B cell (primary cell): Measurements from ENCODE around the gene DGCR8. TPM values are rescaled to one million over a fixed set of nuclear protein-coding genes. Genes with fewer than 3 reads are reported as not detected.

Source experiments
- ATAC-seq: fragments of 200-7000 bp; cut with Tn5 transposase; one replicate; pipeline ENCODE4 v1.10.0; 2021; ENCODE audit warnings: low read depth, mild to moderate bottlenecking, moderate number of reproducible peaks, moderate library complexity
- CTCF ChIA-PET: fragments of 350-600 bp; sonication (Branson Sonifier 250); formaldehyde crosslinking; loops from one replicate; lab custom pipeline; 2021; ENCODE audit warnings: antibody characterized with exemption, inconsistent platforms; lab: Charles Lee
- POLR2A ChIA-PET: fragments of 350-600 bp; sonication (Branson Sonifier 250); formaldehyde crosslinking; loops from one replicate; lab custom pipeline; 2021; ENCODE audit warnings: antibody characterized with exemption; lab: Charles Lee
- DNase-seq: peaks from one replicate; pipeline ENCODE4 v3.0.0; 2013
- H2AFZ ChIP-seq: 2 replicates; pipeline ENCODE4 v1.6.1; 2012; ENCODE audit warnings: mild to moderate bottlenecking, low read depth, low read length; ENCODE audit not compliant: insufficient read depth, poor library complexity, severe bottlenecking
- H3K27ac ChIP-seq, 2 donors: 1 replicate in 1 of 2; 2 replicates in 1 of 2; pipeline ENCODE4 v1.5.1; 2012 to 2013; ENCODE audit warnings: low read length in 2 of 2, mild to moderate bottlenecking in 2 of 2, moderate library complexity in 1 of 2
- H3K27me3 ChIP-seq, 4 experiments: fragments of 200-600 bp in 1 of 4; sonication (generic) in 1 of 4; replicated peaks in 1 of 4; 1 replicate in 2 of 4; 2 replicates in 2 of 4; pipeline versions ENCODE4 v1.6.1 to v1.7.0; 2013 to 2016; ENCODE audit warnings: low read length in 3 of 4, mild to moderate bottlenecking in 2 of 4, mixed read lengths in 1 of 4, moderate library complexity in 1 of 4; ENCODE audit not compliant: insufficient read depth in 4 of 4, control insufficient read depth in 3 of 4; ENCODE audit errors: control extremely low read depth in 1 of 4
- H3K36me3 ChIP-seq, 2 experiments: replicated peaks in 1 of 2; 1 replicate in 1 of 2; 2 replicates in 1 of 2; pipeline versions ENCODE4 v1.6.1 to v1.7.1; 2013; ENCODE audit warnings: low read length in 1 of 2; ENCODE audit not compliant: insufficient read depth in 2 of 2, control insufficient read depth in 1 of 2; ENCODE audit errors: control extremely low read depth in 1 of 2, extremely low read depth in 1 of 2
- H3K4me1 ChIP-seq, 2 donors: fragments of 200-600 bp in 1 of 2; sonication (generic) in 1 of 2; 1 replicate in 1 of 2; 2 replicates in 1 of 2; pipeline versions ENCODE4 v1.5.1 to v1.6.1; 2013 to 2017; ENCODE audit warnings: low read length in 2 of 2; ENCODE audit not compliant: control insufficient read depth in 2 of 2, insufficient read depth in 2 of 2
- H3K4me2 ChIP-seq: replicated peaks from 2 replicates; pipeline ENCODE3; 2012; ENCODE audit warnings: mild to moderate bottlenecking, low read depth, low read length; ENCODE audit not compliant: poor library complexity, severe bottlenecking
- H3K4me3 ChIP-seq, 5 experiments: fragments of 200-600 bp in 1 of 5; sonication (generic) in 1 of 5; 1 replicate in 3 of 5; 2 replicates in 2 of 5; pipeline versions ENCODE4 v1.5.1 to v1.7.0; 2011 to 2016; ENCODE audit warnings: low read length in 4 of 5, mild to moderate bottlenecking in 4 of 5, low read depth in 2 of 5, control low read depth in 1 of 5, moderate library complexity in 1 of 5; ENCODE audit not compliant: insufficient read depth in 1 of 5; ENCODE audit errors: control extremely low read depth in 1 of 5, extremely low read depth in 1 of 5
- H3K79me2 ChIP-seq: fragments of 200-600 bp; sonication (generic); one replicate; pipeline ENCODE4 v1.6.0; 2016; ENCODE audit warnings: low read length; ENCODE audit not compliant: control insufficient read depth, insufficient read depth
- H3K9ac ChIP-seq: fragments of 200-600 bp; sonication (generic); 2 replicates; pipeline ENCODE4 v1.6.1; 2017; ENCODE audit warnings: mild to moderate bottlenecking, low read length, moderate library complexity
- H3K9me3 ChIP-seq, 3 donors: one replicate each; pipeline versions ENCODE4 v1.6.1 to v1.7.1; 2013; ENCODE audit warnings: low read length in 2 of 3; ENCODE audit not compliant: control insufficient read depth in 2 of 3, insufficient read depth in 1 of 3; ENCODE audit errors: control extremely low read depth in 1 of 3
- H4K20me1 ChIP-seq: 2 replicates; pipeline ENCODE4 v1.6.0; 2012; ENCODE audit warnings: mild to moderate bottlenecking, low read length; ENCODE audit not compliant: insufficient read depth, control insufficient read depth, poor library complexity, severe bottlenecking
- H3K27ac Mint-ChIP-seq: one replicate; pipeline ENCODE4 v1.8.0; 2021; ENCODE audit warnings: mixed read lengths
- H3K27me3 Mint-ChIP-seq: one replicate; pipeline ENCODE4 v1.8.0; 2021; ENCODE audit warnings: mixed read lengths
- H3K4me1 Mint-ChIP-seq: one replicate; pipeline ENCODE4 v1.8.0; 2021; ENCODE audit warnings: mixed read lengths
- H3K4me3 Mint-ChIP-seq: one replicate; pipeline ENCODE4 v1.8.0; 2021; ENCODE audit warnings: mixed read lengths
- H3K9me3 Mint-ChIP-seq: one replicate; pipeline ENCODE4 v1.8.0; 2022; ENCODE audit warnings: mixed read lengths; ENCODE audit not compliant: insufficient read depth
- EZH2 ChIP-seq: IDR thresholded peaks from 2 replicates; pipeline ENCODE4 v1.6.1; 2012; ENCODE audit warnings: borderline replicate concordance, low read depth, mild to moderate bottlenecking, moderate library complexity, low read length; ENCODE audit not compliant: insufficient read depth, poor library complexity, severe bottlenecking
- WGBS: methylation state at CpG from one replicate; pipeline ENCODE4 v1.1.5; 2013; ENCODE audit warnings: missing lambda C conversion rate; ENCODE audit not compliant: insufficient coverage; 5-methylcytosine and 5-hydroxymethylcytosine counted together
- intact Hi-C: fragments of 100-400 bp; cut with micrococcal nuclease; formaldehyde crosslinking; loops from one replicate; pipeline ENCODE4 v1.10.0; 2022
- polyA plus RNA-seq: library from polyadenylated mRNA; depleted of rRNA; stranded (reverse); fragments of >200 nt; gene quantifications from 2 replicates; pipeline ENCODE4 v1.2.3, GENCODE V29; 2012
- total RNA-seq, 2 donors: library from RNA; stranded (reverse); fragments of 120-200 nt in 1 of 2; gene quantifications; 1 replicate in 1 of 2; 2 replicates in 1 of 2; pipeline versions ENCODE4 v1.2.3 to v1.2.4, GENCODE V29; 2013 to 2022
- TF ChIP-seq, protein P1 (sequence below): fragments of 200-600 bp; IDR thresholded peaks from one replicate; pipeline ENCODE4 v1.8.0; 2022; ENCODE audit warnings: antibody characterized with exemption, mild to moderate bottlenecking

The DGCR8 gene
- total and polyA plus RNA-seq, 2 donors (not counting 1 experiment from before 2014, with no cell fraction given) = 19.6 to 43.2 TPM

DNA sequence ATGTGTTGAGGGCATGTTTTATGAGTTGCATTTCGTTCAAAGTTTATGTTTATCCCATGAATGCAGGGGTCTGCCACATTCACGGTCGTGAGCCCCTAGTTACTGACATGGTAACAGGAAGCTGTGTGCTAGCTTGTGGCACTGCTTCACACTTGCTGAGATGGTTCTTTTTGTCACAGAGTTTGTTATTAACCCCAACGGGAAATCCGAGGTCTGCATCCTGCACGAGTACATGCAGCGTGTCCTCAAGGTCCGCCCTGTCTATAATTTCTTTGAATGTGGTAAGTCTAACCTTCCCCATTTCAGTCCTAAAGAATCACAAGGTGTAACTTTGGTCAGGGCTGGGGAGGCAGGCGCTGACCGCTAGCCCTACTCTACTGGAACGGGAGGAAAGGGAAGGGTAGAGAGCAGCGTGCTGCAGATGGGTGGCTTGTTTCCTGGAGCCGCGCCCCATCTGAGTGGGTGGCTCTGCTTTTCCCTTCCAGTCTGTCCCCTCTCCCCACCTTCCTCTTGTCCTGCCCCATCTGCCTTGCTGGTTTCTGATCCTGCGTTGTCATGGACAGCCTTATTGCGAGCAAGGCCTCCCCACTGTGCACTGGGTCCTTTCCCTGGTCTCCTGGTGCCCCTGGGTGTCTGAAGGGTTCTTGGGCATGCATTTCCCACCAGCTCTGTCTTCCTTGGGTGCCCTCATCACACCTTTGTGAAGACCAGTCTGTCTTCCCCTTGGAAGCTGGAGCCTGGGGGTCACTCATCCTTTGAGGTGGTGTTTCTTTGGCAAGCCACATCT, 11.8 kb downstream of the DGCR8 start:
- Mint-ChIP-seq H3K9me3 (no peaks in the 10 kb centered on the region), H3K27me3 (no peaks in the 10 kb centered on the region), H3K4me3 (no peak overlapping the region), H3K4me1 (no peaks in the 10 kb centered on the region), H3K27ac (no peak overlapping the region)
- Histone ChIP-seq H2AFZ (no peak overlapping the region), H3K36me3 (peaks cover 4 to 76% of the 10 kb centered on the region in 2 experiments), H3K4me2 (no peak overlapping the region), H3K9ac (no peak overlapping the region), H4K20me1 (no peaks in the 10 kb centered on the region), H3K79me2 (peaks cover 3% of the 10 kb centered on the region), H3K4me1 (no peaks in the 10 kb centered on the region), H3K27ac (no peak overlapping the region), H3K9me3 (no peaks in the 10 kb centered on the region), H3K4me3 (no peak overlapping the region), H3K27me3 (no peaks in the 10 kb centered on the region)
- ATAC-seq = no peak
- DNase-seq = no peak
- CTCF ChIA-PET = no interaction called here
- TF ChIP-seq EZH2 = no peak
- TF ChIP-seq, protein P1, sequence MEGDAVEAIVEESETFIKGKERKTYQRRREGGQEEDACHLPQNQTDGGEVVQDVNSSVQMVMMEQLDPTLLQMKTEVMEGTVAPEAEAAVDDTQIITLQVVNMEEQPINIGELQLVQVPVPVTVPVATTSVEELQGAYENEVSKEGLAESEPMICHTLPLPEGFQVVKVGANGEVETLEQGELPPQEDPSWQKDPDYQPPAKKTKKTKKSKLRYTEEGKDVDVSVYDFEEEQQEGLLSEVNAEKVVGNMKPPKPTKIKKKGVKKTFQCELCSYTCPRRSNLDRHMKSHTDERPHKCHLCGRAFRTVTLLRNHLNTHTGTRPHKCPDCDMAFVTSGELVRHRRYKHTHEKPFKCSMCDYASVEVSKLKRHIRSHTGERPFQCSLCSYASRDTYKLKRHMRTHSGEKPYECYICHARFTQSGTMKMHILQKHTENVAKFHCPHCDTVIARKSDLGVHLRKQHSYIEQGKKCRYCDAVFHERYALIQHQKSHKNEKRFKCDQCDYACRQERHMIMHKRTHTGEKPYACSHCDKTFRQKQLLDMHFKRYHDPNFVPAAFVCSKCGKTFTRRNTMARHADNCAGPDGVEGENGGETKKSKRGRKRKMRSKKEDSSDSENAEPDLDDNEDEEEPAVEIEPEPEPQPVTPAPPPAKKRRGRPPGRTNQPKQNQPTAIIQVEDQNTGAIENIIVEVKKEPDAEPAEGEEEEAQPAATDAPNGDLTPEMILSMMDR = no peak
- intact Hi-C loops = no loop called here
- WGBS = 98% methylated on average over 3 of the region's 16 CpGs
- POLR2A ChIA-PET = no interaction called here

DNA sequence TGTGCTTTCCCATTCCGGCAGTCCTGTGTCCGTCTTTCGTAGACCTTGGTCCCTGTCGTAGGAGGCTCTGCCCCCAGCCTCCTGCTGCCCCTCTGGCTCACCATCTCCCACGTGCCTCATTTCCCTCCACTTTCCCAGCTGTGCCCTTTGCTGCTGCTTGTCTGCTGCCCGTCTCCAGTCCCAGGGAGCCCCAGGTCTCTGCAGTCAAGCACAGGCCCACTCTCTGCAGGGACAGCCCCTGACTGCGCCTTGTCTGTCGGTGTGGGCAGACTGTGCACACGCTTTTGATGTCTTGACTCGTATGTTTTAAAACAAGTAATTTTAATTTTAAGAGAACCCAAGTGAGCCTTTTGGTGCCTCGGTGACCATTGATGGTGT, 12.4 kb downstream of the DGCR8 start:
- ChIA-PET POLR2A (no interaction called here), CTCF (no interaction called here)
- no peak for TF ChIP-seq EZH2
- TF ChIP-seq, protein P1 = no peak
- Histone ChIP-seq H3K4me1 (no peaks in the 10 kb centered on the region), H3K4me2 (no peak overlapping the region), H3K79me2 (no peaks in the 10 kb centered on the region), H3K4me3 (no peak overlapping the region), H3K27me3 (no peaks in the 10 kb centered on the region), H4K20me1 (no peaks in the 10 kb centered on the region), H3K9ac (no peak overlapping the region), H2AFZ (no peak overlapping the region), H3K27ac (no peak overlapping the region), H3K36me3 (peaks cover 2 to 70% of the 10 kb centered on the region in 2 experiments), H3K9me3 (no peaks in the 10 kb centered on the region)
- H3K27me3 Mint-ChIP-seq = no peaks in the 10 kb centered on the region
- no peak overlapping the region for H3K27ac Mint-ChIP-seq
- intact Hi-C loops = no loop called here
- 98% methylated on average over 11 of the region's 11 CpGs for WGBS
- H3K4me1 Mint-ChIP-seq = no peaks in the 10 kb centered on the region
- no peak overlapping the region for H3K4me3 Mint-ChIP-seq
- no peaks in the 10 kb centered on the region for H3K9me3 Mint-ChIP-seq
- no peak for ATAC-seq
- DNase-seq = no peak
